B cell (primary cell): ENCODE results near the gene PNKP. TPM values are rescaled to one million over a fixed set of nuclear protein-coding genes. Genes with fewer than 3 reads are reported as not detected.

Source experiments
- ATAC-seq: fragments of 200-7000 bp; cut with Tn5 transposase; one replicate; pipeline ENCODE4 v1.10.0; 2021; ENCODE audit warnings: low read depth, mild to moderate bottlenecking, moderate number of reproducible peaks, moderate library complexity
- CTCF ChIA-PET: fragments of 350-600 bp; sonication (Branson Sonifier 250); formaldehyde crosslinking; loops from one replicate; lab custom pipeline; 2021; ENCODE audit warnings: antibody characterized with exemption, inconsistent platforms; lab: Charles Lee
- POLR2A ChIA-PET: fragments of 350-600 bp; sonication (Branson Sonifier 250); formaldehyde crosslinking; loops from one replicate; lab custom pipeline; 2021; ENCODE audit warnings: antibody characterized with exemption; lab: Charles Lee
- DNase-seq: peaks from one replicate; pipeline ENCODE4 v3.0.0; 2013
- H2AFZ ChIP-seq: 2 replicates; pipeline ENCODE4 v1.6.1; 2012; ENCODE audit warnings: mild to moderate bottlenecking, low read depth, low read length; ENCODE audit not compliant: insufficient read depth, poor library complexity, severe bottlenecking
- H3K27ac ChIP-seq, 2 donors: 1 replicate in 1 of 2; 2 replicates in 1 of 2; pipeline ENCODE4 v1.5.1; 2012 to 2013; ENCODE audit warnings: low read length in 2 of 2, mild to moderate bottlenecking in 2 of 2, moderate library complexity in 1 of 2
- H3K27me3 ChIP-seq, 4 experiments: fragments of 200-600 bp in 1 of 4; sonication (generic) in 1 of 4; replicated peaks in 1 of 4; 1 replicate in 2 of 4; 2 replicates in 2 of 4; pipeline versions ENCODE4 v1.6.1 to v1.7.0; 2013 to 2016; ENCODE audit warnings: low read length in 3 of 4, mild to moderate bottlenecking in 2 of 4, mixed read lengths in 1 of 4, moderate library complexity in 1 of 4; ENCODE audit not compliant: insufficient read depth in 4 of 4, control insufficient read depth in 3 of 4; ENCODE audit errors: control extremely low read depth in 1 of 4
- H3K36me3 ChIP-seq, 2 experiments: replicated peaks in 1 of 2; 1 replicate in 1 of 2; 2 replicates in 1 of 2; pipeline versions ENCODE4 v1.6.1 to v1.7.1; 2013; ENCODE audit warnings: low read length in 1 of 2; ENCODE audit not compliant: insufficient read depth in 2 of 2, control insufficient read depth in 1 of 2; ENCODE audit errors: control extremely low read depth in 1 of 2, extremely low read depth in 1 of 2
- H3K4me1 ChIP-seq, 2 donors: fragments of 200-600 bp in 1 of 2; sonication (generic) in 1 of 2; 1 replicate in 1 of 2; 2 replicates in 1 of 2; pipeline versions ENCODE4 v1.5.1 to v1.6.1; 2013 to 2017; ENCODE audit warnings: low read length in 2 of 2; ENCODE audit not compliant: control insufficient read depth in 2 of 2, insufficient read depth in 2 of 2
- H3K4me2 ChIP-seq: replicated peaks from 2 replicates; pipeline ENCODE3; 2012; ENCODE audit warnings: mild to moderate bottlenecking, low read depth, low read length; ENCODE audit not compliant: poor library complexity, severe bottlenecking
- H3K4me3 ChIP-seq, 5 experiments: fragments of 200-600 bp in 1 of 5; sonication (generic) in 1 of 5; 1 replicate in 3 of 5; 2 replicates in 2 of 5; pipeline versions ENCODE4 v1.5.1 to v1.7.0; 2011 to 2016; ENCODE audit warnings: low read length in 4 of 5, mild to moderate bottlenecking in 4 of 5, low read depth in 2 of 5, control low read depth in 1 of 5, moderate library complexity in 1 of 5; ENCODE audit not compliant: insufficient read depth in 1 of 5; ENCODE audit errors: control extremely low read depth in 1 of 5, extremely low read depth in 1 of 5
- H3K79me2 ChIP-seq: fragments of 200-600 bp; sonication (generic); one replicate; pipeline ENCODE4 v1.6.0; 2016; ENCODE audit warnings: low read length; ENCODE audit not compliant: control insufficient read depth, insufficient read depth
- H3K9ac ChIP-seq: fragments of 200-600 bp; sonication (generic); 2 replicates; pipeline ENCODE4 v1.6.1; 2017; ENCODE audit warnings: mild to moderate bottlenecking, low read length, moderate library complexity
- H3K9me3 ChIP-seq, 3 donors: one replicate each; pipeline versions ENCODE4 v1.6.1 to v1.7.1; 2013; ENCODE audit warnings: low read length in 2 of 3; ENCODE audit not compliant: control insufficient read depth in 2 of 3, insufficient read depth in 1 of 3; ENCODE audit errors: control extremely low read depth in 1 of 3
- H4K20me1 ChIP-seq: 2 replicates; pipeline ENCODE4 v1.6.0; 2012; ENCODE audit warnings: mild to moderate bottlenecking, low read length; ENCODE audit not compliant: insufficient read depth, control insufficient read depth, poor library complexity, severe bottlenecking
- H3K27ac Mint-ChIP-seq: one replicate; pipeline ENCODE4 v1.8.0; 2021; ENCODE audit warnings: mixed read lengths
- H3K27me3 Mint-ChIP-seq: one replicate; pipeline ENCODE4 v1.8.0; 2021; ENCODE audit warnings: mixed read lengths
- H3K4me1 Mint-ChIP-seq: one replicate; pipeline ENCODE4 v1.8.0; 2021; ENCODE audit warnings: mixed read lengths
- H3K4me3 Mint-ChIP-seq: one replicate; pipeline ENCODE4 v1.8.0; 2021; ENCODE audit warnings: mixed read lengths
- H3K9me3 Mint-ChIP-seq: one replicate; pipeline ENCODE4 v1.8.0; 2022; ENCODE audit warnings: mixed read lengths; ENCODE audit not compliant: insufficient read depth
- EZH2 ChIP-seq: IDR thresholded peaks from 2 replicates; pipeline ENCODE4 v1.6.1; 2012; ENCODE audit warnings: borderline replicate concordance, low read depth, mild to moderate bottlenecking, moderate library complexity, low read length; ENCODE audit not compliant: insufficient read depth, poor library complexity, severe bottlenecking
- WGBS: methylation state at CpG from one replicate; pipeline ENCODE4 v1.1.5; 2013; ENCODE audit warnings: missing lambda C conversion rate; ENCODE audit not compliant: insufficient coverage; 5-methylcytosine and 5-hydroxymethylcytosine counted together
- intact Hi-C: fragments of 100-400 bp; cut with micrococcal nuclease; formaldehyde crosslinking; loops from one replicate; pipeline ENCODE4 v1.10.0; 2022
- polyA plus RNA-seq: library from polyadenylated mRNA; depleted of rRNA; stranded (reverse); fragments of >200 nt; gene quantifications from 2 replicates; pipeline ENCODE4 v1.2.3, GENCODE V29; 2012
- total RNA-seq, 2 donors: library from RNA; stranded (reverse); fragments of 120-200 nt in 1 of 2; gene quantifications; 1 replicate in 1 of 2; 2 replicates in 1 of 2; pipeline versions ENCODE4 v1.2.3 to v1.2.4, GENCODE V29; 2013 to 2022
- TF ChIP-seq, protein P1 (sequence below): fragments of 200-600 bp; IDR thresholded peaks from one replicate; pipeline ENCODE4 v1.8.0; 2022; ENCODE audit warnings: antibody characterized with exemption, mild to moderate bottlenecking

The PNKP gene
- total and polyA plus RNA-seq, 2 donors (not counting 1 experiment from before 2014, with no cell fraction given), result 173 to 274 TPM

DNA sequence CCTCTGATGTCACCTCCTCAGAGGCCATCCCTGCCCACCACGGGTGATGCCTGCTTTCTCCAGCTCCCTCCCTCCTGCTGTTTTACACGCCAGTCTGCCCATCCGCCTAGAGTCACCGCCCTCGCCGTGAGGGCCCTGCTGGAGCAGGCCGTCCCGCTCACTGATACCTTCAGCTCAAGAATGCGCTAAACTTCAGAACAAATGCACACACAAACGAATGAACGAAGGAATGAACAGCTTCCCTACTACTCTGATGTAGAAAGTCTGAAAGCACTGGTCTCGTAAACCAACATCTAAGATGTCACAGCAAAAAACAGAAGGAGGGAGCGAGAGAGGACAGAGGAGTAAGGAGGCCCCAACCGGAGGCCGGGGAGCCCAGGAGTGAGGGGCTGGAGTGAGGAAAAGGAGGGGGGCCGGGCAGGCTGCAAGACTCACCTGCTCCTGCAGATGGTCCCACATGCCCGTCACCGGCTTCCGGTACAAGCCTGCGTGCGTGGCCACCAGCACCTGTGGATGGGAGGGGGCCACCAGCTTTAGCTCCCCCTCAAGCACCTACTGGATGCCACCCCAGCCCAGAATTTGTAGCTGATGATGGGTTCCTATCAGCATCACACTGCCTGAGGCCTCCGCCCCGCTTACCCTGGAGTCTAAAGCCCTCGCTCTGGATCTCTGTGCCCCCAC lies 4.0 kb downstream of the PNKP start:
- H3K27me3 ChIP-seq, result no peaks in the 10 kb centered on the region
- no peak overlapping the region for H3K9ac ChIP-seq
- no peaks in the 10 kb centered on the region for H3K27me3 Mint-ChIP-seq
- TF ChIP-seq, protein P1, sequence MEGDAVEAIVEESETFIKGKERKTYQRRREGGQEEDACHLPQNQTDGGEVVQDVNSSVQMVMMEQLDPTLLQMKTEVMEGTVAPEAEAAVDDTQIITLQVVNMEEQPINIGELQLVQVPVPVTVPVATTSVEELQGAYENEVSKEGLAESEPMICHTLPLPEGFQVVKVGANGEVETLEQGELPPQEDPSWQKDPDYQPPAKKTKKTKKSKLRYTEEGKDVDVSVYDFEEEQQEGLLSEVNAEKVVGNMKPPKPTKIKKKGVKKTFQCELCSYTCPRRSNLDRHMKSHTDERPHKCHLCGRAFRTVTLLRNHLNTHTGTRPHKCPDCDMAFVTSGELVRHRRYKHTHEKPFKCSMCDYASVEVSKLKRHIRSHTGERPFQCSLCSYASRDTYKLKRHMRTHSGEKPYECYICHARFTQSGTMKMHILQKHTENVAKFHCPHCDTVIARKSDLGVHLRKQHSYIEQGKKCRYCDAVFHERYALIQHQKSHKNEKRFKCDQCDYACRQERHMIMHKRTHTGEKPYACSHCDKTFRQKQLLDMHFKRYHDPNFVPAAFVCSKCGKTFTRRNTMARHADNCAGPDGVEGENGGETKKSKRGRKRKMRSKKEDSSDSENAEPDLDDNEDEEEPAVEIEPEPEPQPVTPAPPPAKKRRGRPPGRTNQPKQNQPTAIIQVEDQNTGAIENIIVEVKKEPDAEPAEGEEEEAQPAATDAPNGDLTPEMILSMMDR, result no peak
- TF ChIP-seq EZH2, result no peak
- H3K4me1 Mint-ChIP-seq, result peaks cover 39% of the 10 kb centered on the region
- H3K9me3 Mint-ChIP-seq, result no peaks in the 10 kb centered on the region
- H3K4me3 ChIP-seq, result no peak overlapping the region
- peaks cover 0 to 54% of the 10 kb centered on the region in 2 experiments for H3K36me3 ChIP-seq
- peak overlapping the region; percentile 47 for H3K27ac Mint-ChIP-seq
- peaks cover 12 to 29% of the 10 kb centered on the region in 2 donors for H3K4me1 ChIP-seq
- H3K79me2 ChIP-seq, result peaks cover 45% of the 10 kb centered on the region
- ChIA-PET POLR2A (interaction anchor here (1.0 to 1.5 kb wide), 2 partner anchors 13 to 53 kb away, joined by 4 to 10 read pairs; partner anchors contain the start of gene PTOV1), CTCF (interaction anchor here (0.6 to 0.9 kb wide), 3 partner anchors 12 to 419 kb away, joined by 3 to 4 read pairs (median 3); no protein-coding TSS in a partner anchor)
- H4K20me1 ChIP-seq, result peaks cover 69% of the 10 kb centered on the region
- intact Hi-C loops, result no loop called here
- WGBS, result 96% methylated on average over 19 of the region's 24 CpGs
- H3K27ac ChIP-seq, result no peak overlapping the region
- no peak for DNase-seq
- no peak for ATAC-seq
- peaks cover 0 to 11% (median 0%) of the 10 kb centered on the region in 3 donors for H3K9me3 ChIP-seq
- H3K4me2 ChIP-seq, result no peak overlapping the region
- no peak overlapping the region for H3K4me3 Mint-ChIP-seq
- no peak overlapping the region for H2AFZ ChIP-seq
